ENCODE measurements around the gene PICK1. TPM values are rescaled to one million over a fixed set of nuclear protein-coding genes. Genes with fewer than 3 reads are reported as not detected.
A peak's percentile ranks its signal among the peaks of the same experiment; 100 is the strongest.

PICK1 gene
- total RNA-seq, 2 experiments from 2014 or later, result 21.2 to 25.6 TPM

DNA sequence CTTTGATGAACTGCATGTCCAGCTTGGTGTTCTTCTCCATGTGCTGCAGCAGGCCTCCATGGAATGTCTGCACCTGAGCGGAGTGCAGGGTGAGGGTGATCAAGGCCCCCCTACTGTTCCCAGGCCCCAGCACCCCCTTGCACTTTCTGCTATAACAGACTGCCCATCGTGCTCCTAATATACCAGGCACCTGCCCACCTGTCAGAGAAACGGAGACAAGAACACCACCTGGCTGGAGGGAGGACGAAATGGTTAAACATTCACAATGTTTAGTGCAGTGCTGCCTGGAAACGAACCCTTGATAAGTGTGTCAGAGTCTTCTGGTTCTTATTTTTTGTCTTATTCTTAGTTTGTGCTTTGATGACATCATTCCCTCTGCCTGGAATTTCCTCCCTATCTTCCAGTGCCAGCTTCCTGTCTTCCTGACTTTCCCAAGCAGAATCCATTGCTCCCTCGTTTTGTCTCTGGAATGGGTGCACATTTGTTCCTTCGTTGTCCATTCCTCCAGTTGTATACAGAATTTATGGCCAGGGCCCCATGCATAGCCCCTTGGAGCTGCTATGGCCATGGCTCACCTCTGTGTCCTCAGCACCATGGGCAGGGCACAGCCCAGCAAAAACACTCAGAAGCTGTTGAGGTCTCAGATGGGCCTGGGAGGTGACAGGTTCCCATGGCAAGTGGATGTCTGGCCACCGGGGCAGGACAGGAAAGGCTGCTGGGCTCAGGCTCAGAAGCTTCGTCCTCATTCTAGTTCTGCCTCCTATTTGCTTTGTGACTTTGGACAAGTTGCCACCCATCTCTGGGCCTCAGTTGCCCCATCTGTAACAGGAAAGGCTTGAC, 41.4 kb downstream of the PICK1 start:
- H3K36me3 ChIP-seq (ENCODE audit: insufficient read depth, low read length), result no peaks in the 10 kb centered on the region
- no peaks in the 10 kb centered on the region for H3K9me3 ChIP-seq (ENCODE audit: control insufficient read depth in 1 of 2, insufficient read depth in 1 of 2, low read length in 2 of 2)
- H3K4me3 ChIP-seq (ENCODE audit: low read length), result no peak overlapping the region
- H3K4me1 Mint-ChIP-seq (ENCODE audit: low read depth), result peaks cover 4% of the 10 kb centered on the region
- TF ChIP-seq, protein P1, sequence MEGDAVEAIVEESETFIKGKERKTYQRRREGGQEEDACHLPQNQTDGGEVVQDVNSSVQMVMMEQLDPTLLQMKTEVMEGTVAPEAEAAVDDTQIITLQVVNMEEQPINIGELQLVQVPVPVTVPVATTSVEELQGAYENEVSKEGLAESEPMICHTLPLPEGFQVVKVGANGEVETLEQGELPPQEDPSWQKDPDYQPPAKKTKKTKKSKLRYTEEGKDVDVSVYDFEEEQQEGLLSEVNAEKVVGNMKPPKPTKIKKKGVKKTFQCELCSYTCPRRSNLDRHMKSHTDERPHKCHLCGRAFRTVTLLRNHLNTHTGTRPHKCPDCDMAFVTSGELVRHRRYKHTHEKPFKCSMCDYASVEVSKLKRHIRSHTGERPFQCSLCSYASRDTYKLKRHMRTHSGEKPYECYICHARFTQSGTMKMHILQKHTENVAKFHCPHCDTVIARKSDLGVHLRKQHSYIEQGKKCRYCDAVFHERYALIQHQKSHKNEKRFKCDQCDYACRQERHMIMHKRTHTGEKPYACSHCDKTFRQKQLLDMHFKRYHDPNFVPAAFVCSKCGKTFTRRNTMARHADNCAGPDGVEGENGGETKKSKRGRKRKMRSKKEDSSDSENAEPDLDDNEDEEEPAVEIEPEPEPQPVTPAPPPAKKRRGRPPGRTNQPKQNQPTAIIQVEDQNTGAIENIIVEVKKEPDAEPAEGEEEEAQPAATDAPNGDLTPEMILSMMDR (IDR thresholded peaks at IDR 0.05), result no peak
- no peaks in the 10 kb centered on the region for H3K27me3 ChIP-seq (ENCODE audit: control insufficient read depth in 1 of 2, insufficient read depth in 2 of 2, low read length in 2 of 2)
- H3K27me3 Mint-ChIP-seq, result no peaks in the 10 kb centered on the region
- DNase-seq, result no peak
- intact Hi-C loops (cut with DNase I, micrococcal nuclease), result no loop called here
- H3K36me3 Mint-ChIP-seq (ENCODE audit: low read depth), result peaks cover 9% of the 10 kb centered on the region
- H3K9me3 Mint-ChIP-seq, result no peaks in the 10 kb centered on the region
- ChIA-PET POLR2A (no interaction called here), CTCF (no interaction called here)
- no peak overlapping the region for H3K27ac Mint-ChIP-seq
- no peak overlapping the region for H3K4me3 Mint-ChIP-seq
- H3K4me1 ChIP-seq (ENCODE audit: insufficient read depth, low read length), result no peaks in the 10 kb centered on the region
- no peak overlapping the region for H3K27ac ChIP-seq (ENCODE audit: low read depth in 1 of 2, low read length in 2 of 2)
- ATAC-seq (ENCODE audit: poor library complexity), result no peak

DNA sequence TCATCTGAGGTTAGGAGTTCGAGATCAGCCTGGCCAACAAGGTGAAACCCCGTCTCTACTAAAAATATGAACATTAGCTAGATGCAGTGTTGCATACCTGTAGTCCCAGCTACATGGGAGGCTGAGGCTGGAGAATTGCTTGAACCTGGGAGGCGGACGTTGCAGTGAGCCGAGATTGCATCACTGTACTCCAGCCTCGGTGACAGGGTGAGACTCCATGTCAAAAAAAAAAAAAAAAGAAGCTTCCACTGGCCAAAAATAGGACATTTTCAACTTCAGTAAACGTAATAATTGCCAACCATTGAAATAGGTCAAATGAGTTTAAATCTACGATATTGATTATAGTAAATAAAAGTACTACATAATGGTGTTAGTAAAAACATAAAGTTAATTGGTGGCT, 46.4 kb downstream of the PICK1 start:
- Mint-ChIP-seq H3K4me3 (no peak overlapping the region), H3K27ac (no peak overlapping the region), H3K36me3 (ENCODE audit: low read depth) (no peaks in the 10 kb centered on the region), H3K9me3 (no peaks in the 10 kb centered on the region), H3K27me3 (no peaks in the 10 kb centered on the region), H3K4me1 (ENCODE audit: low read depth) (peaks cover 4% of the 10 kb centered on the region)
- Histone ChIP-seq H3K27ac (ENCODE audit: low read depth in 1 of 2, low read length in 2 of 2) (no peak overlapping the region), H3K4me1 (ENCODE audit: insufficient read depth, low read length) (no peaks in the 10 kb centered on the region), H3K4me3 (ENCODE audit: low read length) (no peak overlapping the region), H3K36me3 (ENCODE audit: insufficient read depth, low read length) (peaks cover 2% of the 10 kb centered on the region), H3K27me3 (ENCODE audit: control insufficient read depth in 1 of 2, insufficient read depth in 2 of 2, low read length in 2 of 2) (no peaks in the 10 kb centered on the region), H3K9me3 (ENCODE audit: control insufficient read depth in 1 of 2, insufficient read depth in 1 of 2, low read length in 2 of 2) (no peaks in the 10 kb centered on the region)
- ChIA-PET CTCF (interaction anchor here (1.3 kb wide), 1 partner anchor 10 kb away, joined by 3 read pairs; no protein-coding TSS in a partner anchor), POLR2A (no interaction called here)
- no peak for DNase-seq
- no peak for ATAC-seq (ENCODE audit: poor library complexity)
- intact Hi-C loops (cut with DNase I, micrococcal nuclease), result no loop called here
- TF ChIP-seq, protein P1 (IDR thresholded peaks at IDR 0.05), result no peak

DNA sequence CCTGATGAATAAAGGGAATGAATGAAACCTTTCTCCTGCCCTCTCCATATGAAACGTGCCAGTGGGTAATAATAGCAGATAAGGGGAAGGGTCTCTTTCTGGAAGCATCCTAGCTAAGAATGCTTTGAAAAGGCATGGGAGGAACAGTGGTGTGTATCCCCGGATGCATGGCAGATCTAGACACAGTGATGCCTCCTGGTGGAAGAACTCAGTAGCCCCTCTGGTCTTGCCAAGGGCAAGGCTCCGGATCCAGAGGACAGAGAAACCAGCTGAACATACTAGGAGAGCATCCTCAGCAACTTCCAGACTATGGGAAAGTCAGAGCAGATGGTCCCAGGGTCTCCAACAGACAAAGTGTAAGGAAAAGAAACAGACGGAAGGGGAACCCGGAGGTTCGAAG, 46.9 kb downstream of the PICK1 start:
- ChIA-PET CTCF (interaction anchor here (0.6 kb wide), 1 partner anchor 1242 kb away, joined by 3 read pairs; no protein-coding TSS in a partner anchor), POLR2A (no interaction called here)
- intact Hi-C loops (cut with DNase I, micrococcal nuclease), result no loop called here
- H3K36me3 ChIP-seq (ENCODE audit: insufficient read depth, low read length), result peaks cover 2% of the 10 kb centered on the region
- Mint-ChIP-seq H3K27ac (no peak overlapping the region), H3K36me3 (ENCODE audit: low read depth) (no peaks in the 10 kb centered on the region), H3K4me1 (ENCODE audit: low read depth) (peaks cover 4% of the 10 kb centered on the region), H3K4me3 (no peak overlapping the region), H3K9me3 (no peaks in the 10 kb centered on the region), H3K27me3 (no peaks in the 10 kb centered on the region)
- H3K9me3 ChIP-seq (ENCODE audit: control insufficient read depth in 1 of 2, insufficient read depth in 1 of 2, low read length in 2 of 2), result no peaks in the 10 kb centered on the region
- H3K4me1 ChIP-seq (ENCODE audit: insufficient read depth, low read length), result no peaks in the 10 kb centered on the region
- DNase-seq, result peak in 1 of 14 experiments; percentile 21
- H3K4me3 ChIP-seq (ENCODE audit: low read length), result no peak overlapping the region
- no peak for ATAC-seq (ENCODE audit: poor library complexity)
- H3K27me3 ChIP-seq (ENCODE audit: control insufficient read depth in 1 of 2, insufficient read depth in 2 of 2, low read length in 2 of 2), result no peaks in the 10 kb centered on the region
- TF ChIP-seq, protein P1 (IDR thresholded peaks at IDR 0.05), result no peak
- H3K27ac ChIP-seq (ENCODE audit: low read depth in 1 of 2, low read length in 2 of 2), result no peak overlapping the region
